ENCODE data around the gene NDOR1. TPM values are rescaled to one million over a fixed set of nuclear protein-coding genes. Genes with fewer than 3 reads are reported as not detected.

Gene NDOR1
- total RNA-seq, 4 donors from 2014 or later = 4.5 to 14.9 TPM; not detected in 2

- intact Hi-C loops (cut with DNase I; ENCODE audit: low total_unique reads) = no loop called here
- no peak overlapping the region for H3K27ac ChIP-seq
- peaks cover 0 to 19% of the 10 kb centered on the region in 2 donors for H3K4me1 ChIP-seq
- H3K4me3 ChIP-seq = no peak overlapping the region
- no peak for DNase-seq
- TF ChIP-seq POLR2A (IDR thresholded peaks at IDR 0.05) = no peak
- TF ChIP-seq, protein P1, sequence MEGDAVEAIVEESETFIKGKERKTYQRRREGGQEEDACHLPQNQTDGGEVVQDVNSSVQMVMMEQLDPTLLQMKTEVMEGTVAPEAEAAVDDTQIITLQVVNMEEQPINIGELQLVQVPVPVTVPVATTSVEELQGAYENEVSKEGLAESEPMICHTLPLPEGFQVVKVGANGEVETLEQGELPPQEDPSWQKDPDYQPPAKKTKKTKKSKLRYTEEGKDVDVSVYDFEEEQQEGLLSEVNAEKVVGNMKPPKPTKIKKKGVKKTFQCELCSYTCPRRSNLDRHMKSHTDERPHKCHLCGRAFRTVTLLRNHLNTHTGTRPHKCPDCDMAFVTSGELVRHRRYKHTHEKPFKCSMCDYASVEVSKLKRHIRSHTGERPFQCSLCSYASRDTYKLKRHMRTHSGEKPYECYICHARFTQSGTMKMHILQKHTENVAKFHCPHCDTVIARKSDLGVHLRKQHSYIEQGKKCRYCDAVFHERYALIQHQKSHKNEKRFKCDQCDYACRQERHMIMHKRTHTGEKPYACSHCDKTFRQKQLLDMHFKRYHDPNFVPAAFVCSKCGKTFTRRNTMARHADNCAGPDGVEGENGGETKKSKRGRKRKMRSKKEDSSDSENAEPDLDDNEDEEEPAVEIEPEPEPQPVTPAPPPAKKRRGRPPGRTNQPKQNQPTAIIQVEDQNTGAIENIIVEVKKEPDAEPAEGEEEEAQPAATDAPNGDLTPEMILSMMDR (IDR thresholded peaks at IDR 0.05) = no peak
- H3K9me3 ChIP-seq = no peaks in the 10 kb centered on the region
- peaks cover 43 to 87% of the 10 kb centered on the region in 2 donors for H3K27me3 ChIP-seq
- H3K36me3 ChIP-seq = no peaks in the 10 kb centered on the region
These were observed 42.8 kb upstream of the NDOR1 start for GRCh38 chr9:137162505-137163364.

GRCh38 chr9:137163365-137163715, 42.2 kb upstream of the NDOR1 start:
- no peak overlapping the region for H3K4me3 ChIP-seq
- TF ChIP-seq, protein P1 (IDR thresholded peaks at IDR 0.05) = no peak
- no peak for TF ChIP-seq POLR2A (IDR thresholded peaks at IDR 0.05)
- peaks cover 4 to 25% of the 10 kb centered on the region in 2 donors for H3K4me1 ChIP-seq
- H3K36me3 ChIP-seq = no peaks in the 10 kb centered on the region
- no peak overlapping the region for H3K27ac ChIP-seq
- intact Hi-C loops (cut with DNase I; ENCODE audit: low total_unique reads) = no loop called here
- no peak for DNase-seq
- H3K27me3 ChIP-seq = peaks cover 48 to 91% of the 10 kb centered on the region in 2 donors
- H3K9me3 ChIP-seq = no peaks in the 10 kb centered on the region

GRCh38 chr9:137163805-137164204, 41.7 kb upstream of the NDOR1 start:
- Histone ChIP-seq H3K27ac (no peak overlapping the region), H3K4me1 (peaks cover 4 to 29% of the 10 kb centered on the region in 2 donors), H3K4me3 (no peak overlapping the region), H3K36me3 (no peaks in the 10 kb centered on the region), H3K9me3 (no peaks in the 10 kb centered on the region), H3K27me3 (peaks cover 53 to 87% of the 10 kb centered on the region in 2 donors)
- DNase-seq = no peak
- intact Hi-C loops (cut with DNase I; ENCODE audit: low total_unique reads) = no loop called here
- TF ChIP-seq, protein P1 (IDR thresholded peaks at IDR 0.05) = no peak
- TF ChIP-seq POLR2A (IDR thresholded peaks at IDR 0.05) = no peak

DNA sequence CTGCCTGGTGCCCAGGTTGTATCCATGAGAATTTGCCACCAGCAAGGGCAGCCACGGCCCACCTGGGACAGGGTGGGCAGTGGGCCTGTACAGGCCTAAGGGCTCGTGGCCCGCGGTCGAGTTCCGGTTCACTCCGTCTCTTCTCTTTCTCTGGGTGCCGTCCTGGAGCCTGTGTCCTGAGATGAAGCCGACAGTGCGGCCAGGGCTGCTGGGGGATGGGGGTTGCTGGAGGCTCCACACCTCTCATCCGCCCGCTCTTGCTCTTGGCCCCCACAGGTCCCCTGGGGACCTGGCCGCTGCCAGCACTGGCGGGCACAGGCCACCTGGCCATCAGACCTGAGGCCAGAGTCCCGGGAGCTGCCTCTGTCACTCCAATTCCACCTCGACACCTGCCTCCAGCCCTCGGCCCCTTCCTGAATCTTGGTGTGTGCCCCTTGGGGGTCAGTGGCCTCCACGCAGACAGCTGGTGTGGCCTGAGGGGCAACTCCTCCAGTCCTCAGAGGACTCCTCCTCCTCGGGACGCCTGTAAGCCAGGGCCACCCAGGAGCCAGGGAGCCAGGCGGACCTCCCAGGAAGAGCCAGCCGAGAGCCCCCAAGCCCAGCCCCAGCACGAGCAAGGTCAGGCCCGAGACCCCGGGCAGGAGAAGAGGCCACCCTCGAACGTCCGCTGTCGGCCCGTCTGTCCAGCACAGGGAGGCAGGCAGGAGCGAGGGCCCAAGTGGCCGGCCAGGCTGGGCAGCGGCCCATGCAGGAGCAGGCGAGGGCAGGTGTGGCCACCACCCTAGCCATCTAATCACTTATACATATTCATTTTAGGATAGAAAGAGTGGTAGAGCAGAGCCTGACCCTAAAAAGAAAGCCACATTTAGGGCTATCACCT, 40.9 kb upstream of the NDOR1 start:
- no peak for DNase-seq
- no peaks in the 10 kb centered on the region for H3K36me3 ChIP-seq
- H3K27ac ChIP-seq = no peak overlapping the region
- no peak overlapping the region for H3K4me3 ChIP-seq
- TF ChIP-seq POLR2A (IDR thresholded peaks at IDR 0.05) = no peak
- TF ChIP-seq, protein P1 (IDR thresholded peaks at IDR 0.05) = no peak
- peaks cover 4 to 37% of the 10 kb centered on the region in 2 donors for H3K4me1 ChIP-seq
- intact Hi-C loops (cut with DNase I; ENCODE audit: low total_unique reads) = no loop called here
- peaks cover 58 to 79% of the 10 kb centered on the region in 2 donors for H3K27me3 ChIP-seq
- H3K9me3 ChIP-seq = no peaks in the 10 kb centered on the region
